ENCODE data around the gene KLHL33.

The KLHL33 gene

GRCh38 chr14:20412876-20413743 lies 22.9 kb downstream of the KLHL33 start, which contains the start of gene TEP1:
Gene TEP1, minus strand, starts transcription at chr14:20413501. Its CDS starts 5,062 bp downstream, at chr14:20408439.
- DNase-seq = peak; percentile 65

GRCh38 chr14:20412411-20412810 lies 23.6 kb downstream of the KLHL33 start:
- DNase-seq = no peak

- DNase-seq = no peak
Observed at GRCh38 chr14:20409226-20409625, 26.7 kb downstream of the KLHL33 start.

GRCh38 chr14:20403521-20403920 lies 32.4 kb downstream of the KLHL33 start:
- DNase-seq = no peak

- DNase-seq = no peak
Observed at GRCh38 chr14:20400965-20401593, 34.9 kb downstream of the KLHL33 start.

- DNase-seq = no peak
Observed at GRCh38 chr14:20400589-20400964, 35.4 kb downstream of the KLHL33 start.

GRCh38 chr14:20397511-20397910 lies 38.5 kb downstream of the KLHL33 start:
- DNase-seq = no peak

GRCh38 chr14:20391505-20391904 lies 44.5 kb downstream of the KLHL33 start:
- no peak for DNase-seq

- no peak for DNase-seq
Observed at GRCh38 chr14:20388159-20388558, 47.8 kb downstream of the KLHL33 start.

- no peak for DNase-seq
Observed at GRCh38 chr14:20387576-20387975, 48.4 kb downstream of the KLHL33 start.

- no peak for DNase-seq
Observed at GRCh38 chr14:20386276-20386855, 49.6 kb downstream of the KLHL33 start.

- no peak for DNase-seq
Observed at GRCh38 chr14:20384886-20385285, 51.1 kb downstream of the KLHL33 start.

- no peak for DNase-seq
Observed at GRCh38 chr14:20384321-20384720, 51.6 kb downstream of the KLHL33 start.

GRCh38 chr14:20383636-20384035 lies 52.3 kb downstream of the KLHL33 start:
- no peak for DNase-seq

GRCh38 chr14:20383032-20383431 lies 52.9 kb downstream of the KLHL33 start:
- DNase-seq = no peak

GRCh38 chr14:20382526-20382925 lies 53.4 kb downstream of the KLHL33 start:
- DNase-seq = no peak

GRCh38 chr14:20381341-20381740 lies 54.6 kb downstream of the KLHL33 start:
- DNase-seq = no peak

- no peak for DNase-seq
Observed at GRCh38 chr14:20380681-20381080, 55.3 kb downstream of the KLHL33 start.

- no peak for DNase-seq
Observed at GRCh38 chr14:20379743-20380142, 56.2 kb downstream of the KLHL33 start.

- no peak for DNase-seq
Observed at GRCh38 chr14:20377171-20377570, 58.8 kb downstream of the KLHL33 start.

- no peak for DNase-seq
Observed at GRCh38 chr14:20376071-20376588, 59.8 kb downstream of the KLHL33 start.
